ENCODE data around the gene FUCA1. TPM values are rescaled to one million over a fixed set of nuclear protein-coding genes. Genes with fewer than 3 reads are reported as not detected.
"Not testable (repeated sequence)": the region's sequence is repeated elsewhere in the genome, so short reads cannot be mapped to it uniquely, and the experiment has no call there.

Gene FUCA1
- total RNA-seq, 1 donor from 2014 or later = 20.5 TPM

DNA sequence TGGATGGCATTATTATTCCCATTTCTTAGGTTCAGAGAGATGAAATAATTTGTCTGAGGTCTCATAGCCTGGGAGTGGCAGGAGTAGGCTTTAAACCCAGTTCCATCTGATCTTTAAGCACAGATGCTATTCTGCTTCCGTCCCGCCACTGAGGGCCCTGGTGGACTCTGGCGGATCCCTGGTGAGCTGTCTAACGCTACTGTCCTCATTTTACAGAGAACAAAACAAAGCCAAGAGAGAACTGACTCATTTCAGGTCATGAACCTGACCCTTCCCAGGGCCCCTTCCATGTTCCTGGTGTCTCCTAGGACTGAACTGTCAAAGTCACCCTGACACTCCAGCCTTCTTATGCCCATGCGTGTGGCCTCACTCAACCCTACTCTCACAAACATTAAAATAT, 64.4 kb downstream of the FUCA1 start:
- DNase-seq (ENCODE audit: extremely low read depth, low read depth, low spot score) = no peak

GRCh38 chr1:23802809-23803342, 65.2 kb downstream of the FUCA1 start:
- not testable (repeated sequence) for DNase-seq (ENCODE audit: extremely low read depth, low read depth, low spot score)

DNA sequence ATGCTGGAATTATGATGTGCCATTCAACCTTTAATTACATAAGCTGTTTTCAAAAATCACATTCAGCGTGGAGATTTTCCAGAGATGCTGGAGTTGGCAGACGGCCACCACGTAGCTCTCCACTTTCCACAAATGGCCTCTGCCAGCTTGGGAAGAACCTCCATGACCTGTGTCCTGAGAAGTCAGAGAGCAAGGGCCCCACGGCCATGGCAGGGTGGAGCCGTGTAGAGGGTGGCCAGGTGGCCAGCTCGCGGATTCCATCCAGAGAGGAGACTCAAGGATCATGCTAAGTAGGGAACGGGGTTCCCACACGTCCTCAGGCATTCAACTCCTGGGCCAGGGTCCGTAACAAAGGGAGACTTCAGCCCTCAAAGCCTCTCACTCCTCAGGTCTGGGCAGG, 66.2 kb downstream of the FUCA1 start:
- no peak for DNase-seq (ENCODE audit: extremely low read depth, low read depth, low spot score)

- DNase-seq (ENCODE audit: extremely low read depth, low read depth, low spot score) = no peak
These were observed 66.7 kb downstream of the FUCA1 start for GRCh38 chr1:23801338-23801748.

GRCh38 chr1:23800400-23801337, 67.4 kb downstream of the FUCA1 start, which contains the start of gene GALE:
GALE (minus strand) TSS chr1:23800754; CDS start chr1:23799007, 1,747 bp downstream.
- no peak for DNase-seq (ENCODE audit: extremely low read depth, low read depth, low spot score)

GRCh38 chr1:23799570-23800399, 68.3 kb downstream of the FUCA1 start:
- DNase-seq (ENCODE audit: extremely low read depth, low read depth, low spot score) = no peak

- DNase-seq (ENCODE audit: extremely low read depth, low read depth, low spot score) = no peak
These were observed 68.9 kb downstream of the FUCA1 start for GRCh38 chr1:23799255-23799569.

DNA sequence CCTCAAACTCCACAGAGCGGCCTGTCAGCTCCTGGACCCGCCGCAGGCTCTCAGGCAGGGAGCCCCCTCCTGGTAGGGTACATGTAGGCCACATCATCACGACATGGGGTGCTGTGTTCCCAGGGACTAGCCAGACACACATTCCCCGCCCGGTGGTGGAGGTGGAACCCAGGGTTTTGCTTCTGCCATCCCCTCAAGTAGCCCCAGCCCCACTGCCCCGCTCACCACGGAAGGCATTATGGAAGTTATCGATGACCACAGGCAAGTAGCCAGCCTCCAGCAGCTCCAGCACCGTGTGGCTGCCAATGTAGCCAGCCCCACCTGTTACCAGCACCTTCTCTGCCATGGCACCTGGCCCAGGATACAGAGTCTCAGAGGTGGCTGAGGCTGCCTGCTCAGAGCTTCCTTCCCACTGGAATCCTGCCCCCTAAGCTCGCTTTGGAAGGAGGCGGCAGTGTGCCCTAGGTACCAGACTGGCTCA, 69.4 kb downstream of the FUCA1 start:
- DNase-seq (ENCODE audit: extremely low read depth, low read depth, low spot score) = no peak

DNA sequence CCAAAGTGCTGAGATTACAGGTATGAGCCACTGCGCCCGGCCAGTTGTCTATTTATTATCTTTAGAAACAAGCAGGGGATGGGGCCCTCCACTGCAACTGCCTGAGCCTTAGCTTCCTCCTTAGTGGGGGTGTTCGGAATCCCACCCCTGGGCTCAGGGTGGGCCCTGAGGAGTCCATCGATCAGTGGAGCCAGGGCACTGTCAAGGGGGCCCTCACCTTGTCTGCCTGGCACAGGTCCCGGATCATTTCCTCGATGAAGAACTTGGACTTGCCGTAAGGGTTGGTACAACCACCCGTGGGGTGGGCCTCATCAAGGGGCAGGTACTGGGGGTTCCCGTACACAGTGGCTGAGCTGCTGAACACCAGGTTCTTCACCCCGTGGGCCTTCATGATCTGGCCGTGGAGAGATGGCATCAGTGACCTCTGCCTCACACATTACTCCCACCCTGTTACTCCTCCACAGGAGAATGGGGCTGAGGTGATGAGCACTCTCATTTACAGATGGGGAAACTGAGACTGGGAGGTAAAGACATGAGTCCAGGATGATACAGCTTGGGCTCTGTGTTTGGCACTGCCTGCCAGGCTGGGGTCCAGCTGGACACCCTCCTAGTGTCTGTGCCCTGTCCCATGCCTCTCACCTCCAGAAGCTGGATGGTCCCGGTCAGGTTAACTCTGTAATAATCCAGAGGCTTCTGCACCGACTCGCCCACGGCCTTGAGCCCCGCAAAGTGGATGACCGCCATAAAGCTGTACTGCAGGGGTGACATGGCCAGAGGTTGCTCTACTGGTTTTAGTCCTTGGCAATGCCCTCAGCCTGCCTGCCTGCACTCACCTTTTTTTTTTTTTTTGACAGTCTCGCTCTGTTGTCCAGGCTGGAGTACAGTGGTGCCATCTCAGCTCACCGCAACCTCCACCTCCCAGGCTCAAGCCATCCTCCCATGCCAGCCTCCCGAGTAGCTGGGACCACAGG, 70.3 kb downstream of the FUCA1 start:
- no peak for DNase-seq (ENCODE audit: extremely low read depth, low read depth, low spot score)

DNA sequence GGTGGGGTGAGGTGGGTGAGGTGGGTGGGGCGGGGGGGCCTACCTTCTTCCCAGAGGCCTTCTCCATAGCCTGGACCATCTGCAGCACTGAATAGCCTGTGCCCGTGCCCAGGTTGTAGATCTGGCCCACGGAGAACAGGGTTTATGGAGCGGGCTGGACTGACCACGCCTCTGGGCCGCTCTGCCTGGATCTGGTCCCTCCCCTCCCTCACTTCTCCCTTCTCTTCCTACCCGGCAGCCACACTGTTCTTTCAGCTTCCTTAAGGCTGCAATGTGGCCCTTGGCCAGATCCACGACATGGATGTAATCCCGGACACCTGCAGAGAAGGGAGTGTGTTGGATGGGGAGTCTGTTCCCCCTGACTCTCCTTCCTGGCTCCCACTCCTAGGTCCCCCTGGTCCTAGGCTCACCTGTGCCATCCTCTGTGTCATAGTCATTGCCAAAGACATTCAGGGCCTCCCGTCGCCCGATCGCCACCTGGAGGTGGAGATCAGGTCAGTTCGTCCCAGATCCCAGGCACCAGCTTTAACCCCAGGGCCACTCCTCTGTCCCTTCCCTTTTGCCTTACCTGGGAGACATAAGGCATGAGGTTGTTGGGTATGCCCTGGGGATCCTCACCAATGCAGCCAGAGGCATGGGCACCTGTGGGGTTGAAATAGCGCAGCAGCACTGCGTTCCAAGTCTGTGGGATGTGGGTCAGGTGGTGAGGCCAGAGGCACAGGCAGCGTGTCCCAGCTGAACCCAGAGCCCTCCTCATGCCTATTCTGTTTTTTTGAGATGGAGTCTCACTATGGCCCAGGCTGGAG, 71.4 kb downstream of the FUCA1 start:
- no peak for DNase-seq (ENCODE audit: extremely low read depth, low read depth, low spot score)

GRCh38 chr1:23795676-23796465, 72.2 kb downstream of the FUCA1 start:
- DNase-seq (ENCODE audit: extremely low read depth, low read depth, low spot score) = no peak

Other genes with a start within 250 kb of the FUCA1 start
- 834 and 1,078 TPM in 2 replicates for gene RPL11, start 176.5 kb downstream of the FUCA1 start, total RNA-seq
- gene ELOA, start 124.8 kb downstream of the FUCA1 start, total RNA-seq = 40.2 and 49.4 TPM in 2 replicates
- gene PITHD1, start 89.9 kb downstream of the FUCA1 start, total RNA-seq = 27.6 and 48.2 TPM in 2 replicates
- gene LYPLA2, start 77.1 kb downstream of the FUCA1 start, total RNA-seq = 123 and 161 TPM in 2 replicates
- gene GALE, start 67.5 kb downstream of the FUCA1 start, total RNA-seq = 60.6 and 82.0 TPM in 2 replicates
- gene HMGCL, start 42.9 kb downstream of the FUCA1 start, total RNA-seq = 40.4 and 66.4 TPM in 2 replicates
- not detected in 2 replicates for gene CNR2, start 45.1 kb upstream of the FUCA1 start, total RNA-seq
- 61.1 and 68.1 TPM in 2 replicates for gene PNRC2, start 91.5 kb upstream of the FUCA1 start, total RNA-seq
- 72.3 and 76.3 TPM in 2 replicates for gene SRSF10, start 112.0 kb upstream of the FUCA1 start, total RNA-seq
- 0.15 and 0.23 TPM in 2 replicates for gene MYOM3, start 243.8 kb upstream of the FUCA1 start, total RNA-seq